ENCODE data around the gene ADM. TPM values are rescaled to one million over a fixed set of nuclear protein-coding genes. Genes with fewer than 3 reads are reported as not detected.
"Not testable (repeated sequence)": the region's sequence is repeated elsewhere in the genome, so short reads cannot be mapped to it uniquely, and the experiment has no call there.

The ADM gene, protein sequence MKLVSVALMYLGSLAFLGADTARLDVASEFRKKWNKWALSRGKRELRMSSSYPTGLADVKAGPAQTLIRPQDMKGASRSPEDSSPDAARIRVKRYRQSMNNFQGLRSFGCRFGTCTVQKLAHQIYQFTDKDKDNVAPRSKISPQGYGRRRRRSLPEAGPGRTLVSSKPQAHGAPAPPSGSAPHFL
- total RNA-seq (23.6 TPM), polyA plus RNA-seq (ENCODE audit: insufficient read depth in 1 of 8, insufficient read length in 8 of 8, low replicate concordance in 1 of 8) (10 to 100 TPM in 7 of 8 donors, 1 to 10 TPM in 1; 8.6 to 22.9 (median 14.3) TPM)
- long read RNA-seq, donor 1, partial matches to known transcripts, result 0 of 4 reads
- long read RNA-seq, donor 1, other reads (novel, unspliced or antisense), result 0 of 4 reads
- long read RNA-seq, donor 2, result 0 reads
- long read RNA-seq, donor 3, partial matches to known transcripts, result 0 of 5 reads
- long read RNA-seq, donor 3, other reads (novel, unspliced or antisense), result 0 of 5 reads
- long read RNA-seq, donor 4, partial matches to known transcripts, result 0 of 4 reads
- long read RNA-seq, donor 4, other reads (novel, unspliced or antisense), result 0 of 4 reads
- long read RNA-seq, donor 5, transcript ADM-201 (4 exons, 1,885 nt), result major isoform, 14 of 31 reads
- long read RNA-seq, donor 5, transcript ADM-206 (3 exons, 1,889 nt), result minor isoform, 7 of 31 reads
- long read RNA-seq, donor 5, partial matches to known transcripts, result 6 of 31 reads
- long read RNA-seq, donor 5, other reads (novel, unspliced or antisense), result 0 of 31 reads
- long read RNA-seq, donor 6, partial matches to known transcripts, result 0 of 4 reads
- long read RNA-seq, donor 6, other reads (novel, unspliced or antisense), result 0 of 4 reads
- long read RNA-seq, donor 7, transcript ADM-201 (4 exons, 1,885 nt), result major isoform, 5 of 7 reads
- long read RNA-seq, donor 7, partial matches to known transcripts, result 0 of 7 reads
- long read RNA-seq, donor 7, other reads (novel, unspliced or antisense), result 0 of 7 reads
- long read RNA-seq, donor 8, transcript ADM-201 (4 exons, 1,885 nt), result major isoform, 9 of 11 reads
- long read RNA-seq, donor 8, partial matches to known transcripts, result 0 of 11 reads
- long read RNA-seq, donor 8, other reads (novel, unspliced or antisense), result 0 of 11 reads
- long read RNA-seq, donor 9, transcript ADM-201 (4 exons, 1,885 nt), result major isoform, 5 of 6 reads
- long read RNA-seq, donor 9, partial matches to known transcripts, result 0 of 6 reads
- long read RNA-seq, donor 9, other reads (novel, unspliced or antisense), result 0 of 6 reads
- long read RNA-seq, donor 10, transcript ADM-201 (4 exons, 1,885 nt), result major isoform, 6 of 6 reads
- long read RNA-seq, donor 10, partial matches to known transcripts, result 0 of 6 reads
- long read RNA-seq, donor 10, other reads (novel, unspliced or antisense), result 0 of 6 reads
- long read RNA-seq, donor 11, transcript ADM-201 (4 exons, 1,885 nt), result major isoform, 5 of 7 reads
- long read RNA-seq, donor 11, partial matches to known transcripts, result 0 of 7 reads
- long read RNA-seq, donor 11, other reads (novel, unspliced or antisense), result 0 of 7 reads

DNA sequence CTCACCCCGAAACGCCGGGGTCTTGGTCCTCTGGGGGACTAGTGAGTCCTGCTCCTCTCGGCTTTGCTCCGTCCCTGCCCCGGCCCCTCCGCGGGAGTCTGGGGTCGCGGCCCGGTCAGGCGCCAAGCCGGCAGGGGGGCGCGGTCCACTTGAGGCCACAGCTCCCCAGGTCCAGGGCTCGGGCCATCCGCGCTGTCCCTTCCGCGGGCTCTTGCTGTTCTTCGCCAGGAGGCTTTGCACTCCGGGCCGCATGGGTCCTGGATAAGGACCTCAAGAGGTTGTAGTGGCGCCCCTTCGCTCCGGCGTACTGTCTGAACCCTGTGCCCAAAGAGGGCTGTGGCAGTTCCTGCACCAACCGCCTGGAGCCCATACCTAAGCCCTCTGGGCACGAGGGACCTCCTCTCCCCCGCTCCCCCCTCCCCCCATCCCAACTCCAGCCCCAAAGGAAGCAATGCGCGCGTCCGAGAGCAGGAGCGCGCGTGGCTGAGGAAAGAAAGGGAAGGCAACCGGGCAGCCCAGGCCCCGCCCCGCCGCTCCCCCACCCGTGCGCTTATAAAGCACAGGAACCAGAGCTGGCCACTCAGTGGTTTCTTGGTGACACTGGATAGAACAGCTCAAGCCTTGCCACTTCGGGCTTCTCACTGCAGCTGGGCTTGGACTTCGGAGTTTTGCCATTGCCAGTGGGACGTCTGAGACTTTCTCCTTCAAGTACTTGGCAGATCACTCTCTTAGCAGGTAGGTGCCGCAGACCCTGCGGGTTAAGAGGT is at the start of gene ADM:
Gene ADM, plus strand, starts transcription at position 579 of the 767 bp plus-strand sequence. CDS start 628 bp downstream, outside the sequence.
- H3K4me1 ChIP-seq (ENCODE audit: control insufficient read depth, insufficient read depth, low read length), result peaks cover 51% of the 10 kb centered on the region
- H3K9me3 ChIP-seq (replicated peaks; ENCODE audit: control insufficient read depth, low read depth, low read length), result no peaks in the 10 kb centered on the region
- peak within 1 kb of the TSS; percentile 66 for H3K4me3 ChIP-seq (ENCODE audit: low read length)
- H3K27me3 ChIP-seq (ENCODE audit: control insufficient read depth, insufficient read depth, low read length), result peaks cover 74% of the 10 kb centered on the region
- peak within 1 kb of the TSS; percentile 90 for H3K27ac ChIP-seq (ENCODE audit: low read length)
- WGBS (ENCODE audit: insufficient coverage), result under 1% methylated on average over 44 of the region's 48 CpGs
- no peaks in the 10 kb centered on the region for H3K36me3 ChIP-seq (ENCODE audit: control insufficient read depth, insufficient read depth, low read length)
- peak; percentile 94 for DNase-seq

DNA sequence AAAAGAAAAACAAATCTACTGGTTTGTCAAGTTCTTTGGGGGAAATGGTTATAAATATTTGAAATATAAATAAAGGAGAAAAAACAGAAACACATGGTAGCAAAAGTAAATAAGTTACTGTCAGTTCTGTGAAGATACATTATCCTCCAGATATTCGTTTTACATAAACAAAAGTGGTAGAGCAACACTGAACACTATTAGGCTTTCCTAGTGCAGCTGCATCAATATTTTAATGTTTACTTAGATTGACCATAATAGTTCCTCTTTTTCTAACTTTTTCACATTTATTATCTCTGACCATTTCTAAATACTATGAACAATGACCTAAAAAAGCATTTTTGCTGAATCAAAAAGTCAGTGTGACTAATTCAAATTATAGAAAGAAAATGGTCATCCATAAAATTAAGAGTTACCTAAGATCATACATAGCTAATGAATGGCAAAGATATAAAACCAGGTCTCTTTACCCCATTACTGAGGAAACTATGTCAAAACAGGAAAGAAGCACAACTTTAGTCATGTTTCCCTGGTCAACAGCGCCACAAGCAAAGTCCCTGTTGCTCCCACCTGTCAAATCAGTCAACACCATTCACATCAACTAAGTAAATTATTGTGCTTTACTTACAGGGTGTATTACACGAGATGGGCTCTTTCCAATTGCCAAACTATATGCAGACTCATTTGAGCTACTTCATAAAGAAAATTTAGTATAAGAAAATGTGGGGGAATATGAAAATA is 49.3 kb upstream of the ADM start:
- H3K9me3 ChIP-seq (replicated peaks; ENCODE audit: control insufficient read depth, low read depth, low read length), result no peaks in the 10 kb centered on the region
- WGBS (ENCODE audit: insufficient coverage), result no CpG with 5 or more reads among the region's 3 CpGs
- H3K4me3 ChIP-seq (ENCODE audit: low read length), result no peak overlapping the region
- no peak overlapping the region for H3K27ac ChIP-seq (ENCODE audit: low read length)
- no peaks in the 10 kb centered on the region for H3K36me3 ChIP-seq (ENCODE audit: control insufficient read depth, insufficient read depth, low read length)
- H3K27me3 ChIP-seq (ENCODE audit: control insufficient read depth, insufficient read depth, low read length), result no peaks in the 10 kb centered on the region
- DNase-seq, result peak; percentile 9
- no peaks in the 10 kb centered on the region for H3K4me1 ChIP-seq (ENCODE audit: control insufficient read depth, insufficient read depth, low read length)

DNA sequence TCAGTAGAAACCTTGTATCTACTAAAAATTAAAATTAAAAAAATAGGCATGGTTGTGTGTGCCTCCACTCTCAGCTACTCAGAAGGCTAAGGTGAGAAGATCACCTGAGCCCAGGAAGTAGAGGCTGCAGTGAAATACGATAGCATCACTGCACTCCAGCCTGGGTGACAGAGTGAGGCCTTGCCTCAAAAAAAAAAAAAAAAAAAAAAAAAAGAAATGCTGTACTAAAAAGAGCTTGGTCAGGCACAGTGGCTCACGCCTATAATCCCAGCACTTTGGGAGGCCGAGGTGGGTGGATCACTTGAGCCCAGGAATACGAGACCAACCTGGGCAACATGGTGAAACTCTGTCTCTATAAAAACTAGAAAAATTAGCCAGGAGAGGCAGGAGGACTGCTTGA is 47.4 kb upstream of the ADM start:
- no peak overlapping the region for H3K27ac ChIP-seq (ENCODE audit: low read length)
- no peaks in the 10 kb centered on the region for H3K27me3 ChIP-seq (ENCODE audit: control insufficient read depth, insufficient read depth, low read length)
- no peak overlapping the region for H3K4me3 ChIP-seq (ENCODE audit: low read length)
- H3K36me3 ChIP-seq (ENCODE audit: control insufficient read depth, insufficient read depth, low read length), result no peaks in the 10 kb centered on the region
- H3K4me1 ChIP-seq (ENCODE audit: control insufficient read depth, insufficient read depth, low read length), result no peaks in the 10 kb centered on the region
- H3K9me3 ChIP-seq (replicated peaks; ENCODE audit: control insufficient read depth, low read depth, low read length), result no peaks in the 10 kb centered on the region
- DNase-seq, result no peak
- WGBS (ENCODE audit: insufficient coverage), result 87% methylated on average over 3 of the region's 4 CpGs

DNA sequence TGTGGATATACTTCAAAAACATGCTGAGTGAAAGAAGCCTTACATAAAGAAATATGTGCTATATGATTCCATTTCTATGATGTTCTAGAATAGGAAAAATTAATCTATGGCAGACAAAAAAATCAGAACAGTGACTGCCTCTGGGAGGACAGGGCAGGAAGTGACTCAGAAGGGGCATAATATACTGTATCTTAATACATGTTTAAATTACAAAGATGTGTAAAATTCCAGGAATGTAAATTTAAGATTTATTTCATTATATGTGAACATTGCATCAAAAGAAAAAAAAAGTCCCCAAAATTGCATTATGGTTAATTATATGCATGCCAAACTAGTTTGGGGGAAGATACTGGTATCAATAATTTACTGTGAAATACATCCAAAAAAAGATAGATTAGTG is 43.1 kb upstream of the ADM start:
- H3K36me3 ChIP-seq (ENCODE audit: control insufficient read depth, insufficient read depth, low read length), result no peaks in the 10 kb centered on the region
- H3K4me3 ChIP-seq (ENCODE audit: low read length), result no peak overlapping the region
- DNase-seq, result no peak
- no peaks in the 10 kb centered on the region for H3K4me1 ChIP-seq (ENCODE audit: control insufficient read depth, insufficient read depth, low read length)
- no peaks in the 10 kb centered on the region for H3K9me3 ChIP-seq (replicated peaks; ENCODE audit: control insufficient read depth, low read depth, low read length)
- no peaks in the 10 kb centered on the region for H3K27me3 ChIP-seq (ENCODE audit: control insufficient read depth, insufficient read depth, low read length)
- no peak overlapping the region for H3K27ac ChIP-seq (ENCODE audit: low read length)

DNA sequence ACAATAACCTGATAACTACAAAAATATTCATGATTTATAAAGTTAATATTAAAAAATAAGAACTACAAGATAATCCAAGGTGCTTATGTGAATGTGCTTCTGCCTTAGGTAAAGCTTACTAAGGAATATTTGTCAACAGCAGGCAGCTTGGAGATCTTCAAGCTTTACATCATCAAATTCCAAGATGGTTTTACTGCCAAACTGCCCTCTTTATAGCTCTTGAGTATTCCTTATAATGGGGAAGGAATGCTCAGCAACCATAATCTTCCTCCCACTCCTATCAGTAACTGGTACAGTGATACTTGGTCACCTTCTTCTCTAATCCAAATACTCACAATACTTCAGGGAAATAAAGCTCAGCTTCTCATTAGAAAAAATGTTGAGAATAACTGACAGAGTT is 40.9 kb upstream of the ADM start:
- no peaks in the 10 kb centered on the region for H3K36me3 ChIP-seq (ENCODE audit: control insufficient read depth, insufficient read depth, low read length)
- no peak overlapping the region for H3K4me3 ChIP-seq (ENCODE audit: low read length)
- H3K27ac ChIP-seq (ENCODE audit: low read length), result no peak overlapping the region
- DNase-seq, result no peak
- no peaks in the 10 kb centered on the region for H3K27me3 ChIP-seq (ENCODE audit: control insufficient read depth, insufficient read depth, low read length)
- H3K4me1 ChIP-seq (ENCODE audit: control insufficient read depth, insufficient read depth, low read length), result no peaks in the 10 kb centered on the region
- no peaks in the 10 kb centered on the region for H3K9me3 ChIP-seq (replicated peaks; ENCODE audit: control insufficient read depth, low read depth, low read length)

DNA sequence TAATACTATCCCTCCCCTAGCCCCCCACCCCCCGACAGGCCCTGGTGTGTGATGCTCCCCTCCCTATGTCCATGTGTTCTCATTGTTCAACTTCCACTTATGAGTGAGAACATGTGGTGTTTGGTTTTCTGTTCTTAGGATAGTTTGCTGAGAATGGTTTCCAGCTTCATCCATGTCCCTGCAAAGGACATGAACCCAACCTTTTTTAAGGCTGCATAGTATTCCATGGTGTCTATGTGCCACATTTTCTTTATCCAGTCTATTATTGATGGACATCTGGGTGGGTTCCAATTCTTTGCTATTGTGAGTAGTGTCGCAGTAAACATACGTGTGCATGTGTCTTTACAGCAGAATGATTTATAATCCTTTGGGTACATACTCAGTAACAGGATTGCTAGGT is 40.2 kb upstream of the ADM start:
- H3K27me3 ChIP-seq (ENCODE audit: control insufficient read depth, insufficient read depth, low read length); H3K4me1 ChIP-seq (ENCODE audit: control insufficient read depth, insufficient read depth, low read length); H3K36me3 ChIP-seq (ENCODE audit: control insufficient read depth, insufficient read depth, low read length); DNase-seq; H3K27ac ChIP-seq (ENCODE audit: low read length); H3K9me3 ChIP-seq (replicated peaks; ENCODE audit: control insufficient read depth, low read depth, low read length); H3K4me3 ChIP-seq (ENCODE audit: low read length): not testable (repeated sequence)
- WGBS (ENCODE audit: insufficient coverage), result no CpG with 5 or more reads among the region's 3 CpGs

DNA sequence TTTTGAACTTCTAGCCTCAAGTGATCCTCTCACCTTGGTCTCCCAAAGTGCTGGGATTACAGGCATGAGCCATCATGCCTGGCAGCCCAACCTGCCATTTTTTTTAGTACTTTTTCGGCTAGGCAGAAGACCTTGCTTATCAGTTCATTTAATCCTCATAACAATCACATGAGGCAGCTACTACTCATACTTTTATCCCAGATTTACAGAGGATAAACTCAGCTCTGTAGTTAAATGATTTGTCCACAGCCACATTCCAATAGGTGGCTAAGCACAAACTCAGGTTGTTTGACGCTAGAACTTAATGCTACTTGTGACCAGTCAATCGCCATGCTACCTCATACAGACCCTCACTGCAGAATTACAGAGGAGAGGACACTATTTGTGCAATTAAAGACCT is 38.9 kb upstream of the ADM start:
- Histone ChIP-seq H3K4me3 (ENCODE audit: low read length) (no peak overlapping the region), H3K4me1 (ENCODE audit: control insufficient read depth, insufficient read depth, low read length) (no peaks in the 10 kb centered on the region), H3K36me3 (ENCODE audit: control insufficient read depth, insufficient read depth, low read length) (no peaks in the 10 kb centered on the region), H3K9me3 (replicated peaks; ENCODE audit: control insufficient read depth, low read depth, low read length) (no peaks in the 10 kb centered on the region), H3K27me3 (ENCODE audit: control insufficient read depth, insufficient read depth, low read length) (no peaks in the 10 kb centered on the region), H3K27ac (ENCODE audit: low read length) (no peak overlapping the region)
- DNase-seq, result no peak
- WGBS (ENCODE audit: insufficient coverage), result 100% methylated on average over 2 of the region's 3 CpGs

DNA sequence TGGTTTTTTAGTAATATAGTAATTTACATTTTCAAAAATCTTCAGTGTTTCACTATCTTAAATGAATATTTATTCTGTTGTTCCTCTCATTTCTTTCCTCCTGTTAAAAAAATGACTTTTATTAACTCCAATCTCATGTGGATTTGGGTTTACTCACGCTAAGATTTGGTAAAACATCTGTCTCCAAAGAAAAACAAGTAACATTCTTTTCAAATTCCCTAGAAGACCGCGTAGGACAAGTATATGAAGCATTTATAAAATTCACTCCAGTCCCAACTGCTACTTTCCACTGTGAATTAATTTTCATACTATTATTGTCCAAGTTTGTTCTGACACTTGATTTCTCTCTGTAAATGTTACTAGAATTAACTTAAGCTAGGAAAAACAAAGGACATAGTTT is 37.1 kb upstream of the ADM start:
- H3K4me3 ChIP-seq (ENCODE audit: low read length), result no peak overlapping the region
- H3K27me3 ChIP-seq (ENCODE audit: control insufficient read depth, insufficient read depth, low read length), result no peaks in the 10 kb centered on the region
- no peaks in the 10 kb centered on the region for H3K4me1 ChIP-seq (ENCODE audit: control insufficient read depth, insufficient read depth, low read length)
- peak; percentile 50 for DNase-seq
- H3K36me3 ChIP-seq (ENCODE audit: control insufficient read depth, insufficient read depth, low read length), result no peaks in the 10 kb centered on the region
- no peak overlapping the region for H3K27ac ChIP-seq (ENCODE audit: low read length)
- whole genome bisulfite sequencing (ENCODE audit: insufficient coverage), result no CpG with 5 or more reads among the region's 3 CpGs
- no peaks in the 10 kb centered on the region for H3K9me3 ChIP-seq (replicated peaks; ENCODE audit: control insufficient read depth, low read depth, low read length)
